Measurements from ENCODE around the gene ATF6. TPM values are rescaled to one million over a fixed set of nuclear protein-coding genes. Genes with fewer than 3 reads are reported as not detected.

Gene ATF6, protein sequence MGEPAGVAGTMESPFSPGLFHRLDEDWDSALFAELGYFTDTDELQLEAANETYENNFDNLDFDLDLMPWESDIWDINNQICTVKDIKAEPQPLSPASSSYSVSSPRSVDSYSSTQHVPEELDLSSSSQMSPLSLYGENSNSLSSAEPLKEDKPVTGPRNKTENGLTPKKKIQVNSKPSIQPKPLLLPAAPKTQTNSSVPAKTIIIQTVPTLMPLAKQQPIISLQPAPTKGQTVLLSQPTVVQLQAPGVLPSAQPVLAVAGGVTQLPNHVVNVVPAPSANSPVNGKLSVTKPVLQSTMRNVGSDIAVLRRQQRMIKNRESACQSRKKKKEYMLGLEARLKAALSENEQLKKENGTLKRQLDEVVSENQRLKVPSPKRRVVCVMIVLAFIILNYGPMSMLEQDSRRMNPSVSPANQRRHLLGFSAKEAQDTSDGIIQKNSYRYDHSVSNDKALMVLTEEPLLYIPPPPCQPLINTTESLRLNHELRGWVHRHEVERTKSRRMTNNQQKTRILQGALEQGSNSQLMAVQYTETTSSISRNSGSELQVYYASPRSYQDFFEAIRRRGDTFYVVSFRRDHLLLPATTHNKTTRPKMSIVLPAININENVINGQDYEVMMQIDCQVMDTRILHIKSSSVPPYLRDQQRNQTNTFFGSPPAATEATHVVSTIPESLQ
- 29.1 and 30.9 TPM in 2 replicates for total RNA-seq

DNA sequence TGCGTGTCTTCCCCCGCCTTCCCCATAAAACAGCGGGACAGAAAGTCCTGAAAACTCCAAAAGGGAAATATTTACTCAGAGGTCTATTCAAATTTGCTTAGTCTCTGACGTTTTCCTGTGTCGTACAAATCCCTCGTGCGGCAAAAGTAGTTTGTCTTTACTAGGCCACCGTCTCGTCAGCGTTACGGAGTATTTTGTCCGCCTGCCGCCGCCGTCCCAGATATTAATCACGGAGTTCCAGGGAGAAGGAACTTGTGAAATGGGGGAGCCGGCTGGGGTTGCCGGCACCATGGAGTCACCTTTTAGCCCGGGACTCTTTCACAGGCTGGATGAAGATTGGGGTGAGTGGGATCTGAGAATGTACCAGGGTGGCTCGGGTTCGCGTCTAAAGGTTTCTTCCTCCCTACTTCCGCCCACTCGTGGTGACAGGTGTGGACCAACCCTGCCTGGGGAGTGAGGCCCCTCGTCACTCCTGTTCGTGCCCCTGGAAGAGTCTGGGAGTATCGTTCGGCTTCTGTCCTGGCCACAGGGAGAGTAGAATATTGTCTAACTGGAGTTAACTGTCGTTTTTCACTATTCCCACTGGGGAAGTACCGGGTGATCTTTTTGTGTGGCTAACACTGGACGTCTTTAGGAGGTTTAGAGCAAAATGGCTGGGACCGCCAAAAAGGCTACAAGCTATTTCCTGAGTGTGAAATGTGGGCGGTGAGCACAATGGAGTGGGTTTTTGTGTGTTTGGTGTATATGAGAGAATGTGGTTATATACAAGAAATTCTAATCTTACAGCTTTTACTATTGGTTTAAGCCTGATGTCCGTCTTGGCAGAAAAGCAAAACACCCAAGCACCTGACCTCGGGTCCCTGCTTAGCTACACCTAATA is at the start of gene ATF6:
TSS of gene ATF6 (plus strand) at position 219 of the 880 bp plus-strand sequence. CDS start at position 260, 41 bp downstream.

DNA sequence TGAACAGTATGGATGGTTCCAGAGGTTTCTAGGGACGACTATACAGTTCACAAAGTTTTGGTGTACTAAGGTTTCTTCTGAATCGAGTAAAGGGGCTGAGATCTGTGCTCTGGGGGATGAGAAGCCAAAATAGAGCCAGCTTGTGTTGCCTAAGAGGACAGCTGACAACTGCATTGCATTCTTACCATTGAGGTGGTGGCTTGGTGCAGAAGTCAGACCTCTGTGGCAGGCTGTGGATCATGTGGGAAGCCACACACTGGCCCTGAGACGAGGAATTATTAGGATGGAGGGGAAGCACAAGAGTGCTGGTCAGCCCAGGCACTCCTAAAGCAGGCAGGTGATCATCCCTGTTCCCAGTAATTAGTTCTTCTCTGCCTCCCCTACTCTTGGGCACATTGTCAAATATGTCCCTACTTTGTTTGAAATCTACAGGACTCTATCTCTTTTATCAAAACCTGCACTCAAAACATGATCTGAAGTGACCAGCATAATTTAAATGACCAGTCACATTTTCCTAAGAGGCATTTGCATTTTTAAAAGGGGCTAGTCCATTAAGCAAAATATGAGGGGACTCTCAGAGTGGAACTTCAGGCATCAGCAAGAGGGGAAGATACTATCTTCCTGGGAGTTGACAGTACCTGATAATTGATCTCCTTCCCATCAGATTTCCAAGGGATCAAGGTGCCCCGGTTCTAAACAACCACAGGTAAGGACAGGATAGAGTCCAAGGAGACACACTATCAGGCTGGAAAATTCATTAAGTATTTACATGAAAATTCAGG is 45.0 kb upstream of the ATF6 start, which contains the start of gene FCRLB:
TSS of gene FCRLB (plus strand) at position 589 of the 782 bp plus-strand sequence. CDS start 1,129 bp downstream, outside the sequence.

DNA sequence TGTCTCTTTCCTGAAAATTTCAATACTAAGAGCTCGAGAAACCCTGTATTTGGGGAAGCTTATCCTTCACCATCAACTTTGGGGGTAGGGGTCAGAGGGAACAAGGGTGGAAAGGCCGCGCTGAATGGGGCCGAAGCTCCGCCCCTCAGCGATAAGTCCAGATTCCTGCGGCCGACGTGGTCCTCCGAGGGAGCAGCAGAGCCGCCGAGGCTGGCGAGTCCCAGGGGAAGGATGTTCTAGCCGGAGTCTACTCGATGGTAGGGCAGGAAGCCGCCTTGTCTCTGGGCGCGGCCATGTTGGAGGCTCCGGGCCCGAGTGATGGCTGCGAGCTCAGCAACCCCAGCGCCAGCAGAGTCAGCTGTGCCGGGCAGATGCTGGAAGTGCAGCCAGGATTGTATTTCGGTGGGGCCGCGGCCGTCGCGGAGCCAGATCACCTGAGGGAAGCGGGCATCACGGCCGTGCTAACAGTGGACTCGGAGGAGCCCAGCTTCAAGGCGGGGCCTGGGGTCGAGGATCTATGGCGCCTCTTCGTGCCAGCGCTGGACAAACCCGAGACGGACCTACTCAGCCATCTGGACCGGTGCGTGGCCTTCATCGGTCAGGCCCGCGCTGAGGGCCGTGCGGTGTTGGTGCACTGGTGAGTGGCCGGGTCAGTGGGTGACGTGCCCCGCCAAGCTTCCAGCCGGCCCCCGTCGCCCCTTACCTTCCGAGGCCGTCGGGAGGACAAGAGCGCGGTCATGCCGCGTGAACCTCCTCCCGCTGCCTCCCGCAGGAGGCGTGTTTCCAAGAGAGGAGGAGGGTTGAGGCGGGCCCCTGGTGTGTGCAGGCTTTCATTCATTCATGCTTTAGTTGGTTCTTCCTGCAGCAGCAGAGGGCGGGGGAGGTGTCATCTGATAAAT is 16.4 kb upstream of the ATF6 start, which contains the start of gene DUSP12:
TSS of gene DUSP12 (plus strand) at position 278 of the 899 bp plus-strand sequence. CDS start at position 294, 16 bp downstream.

Other genes starting within 250 kb of the ATF6 start
- gene HSPA6, start 241.8 kb upstream of the ATF6 start, total RNA-seq: 0.65 and 4.5 TPM in 2 replicates
- gene FCGR3A, start 216.5 kb upstream of the ATF6 start, total RNA-seq: not detected in 2 replicates
- not detected in 2 replicates for gene FCGR3B, start 135.1 kb upstream of the ATF6 start, total RNA-seq
- gene FCGR2B, start 103.2 kb upstream of the ATF6 start, total RNA-seq: not detected in 2 replicates
- gene FCRLA, start 59.1 kb upstream of the ATF6 start, total RNA-seq: 0.17 and 0.72 TPM in 2 replicates
- gene FCRLB, start 44.8 kb upstream of the ATF6 start, total RNA-seq: 1.6 and 2.9 TPM in 2 replicates
- gene DUSP12, start 16.5 kb upstream of the ATF6 start, total RNA-seq: 30.5 and 33.0 TPM in 2 replicates